AG04450 (cell line): ENCODE results near the gene TMEM175. TPM values are rescaled to one million over a fixed set of nuclear protein-coding genes. Genes with fewer than 3 reads are reported as not detected.

Source experiments
- CTCF ChIA-PET: fragments of 300-600, 350-600 bp; formaldehyde crosslinking; extraction: SDS; loops from one replicate; lab custom pipeline; 2022; ENCODE audit warnings: antibody characterized with exemption, inconsistent platforms; lab: Charles Lee
- POLR2A ChIA-PET: fragments of 350-600 bp; formaldehyde crosslinking; extraction: SDS; loops from one replicate; lab custom pipeline; 2021; ENCODE audit warnings: antibody characterized with exemption, inconsistent platforms; lab: Yijun Ruan, JAX
- DNase-seq: peaks from one replicate; pipeline ENCODE4 v3.0.0-alpha.2; 2011; ENCODE audit warnings: low read depth, low spot score
- H3K27ac ChIP-seq: one replicate; pipeline ENCODE4 v1.5.1; 2012; ENCODE audit warnings: low read depth, low read length, control low read depth
- H3K27me3 ChIP-seq: one replicate; pipeline ENCODE4 v1.6.0; 2012; ENCODE audit warnings: low read length; ENCODE audit not compliant: control insufficient read depth, insufficient read depth
- H3K4me3 ChIP-seq: 2 replicates; pipeline ENCODE4 v1.5.1; 2011; ENCODE audit warnings: mild to moderate bottlenecking, low read depth, low read length, control low read depth
- H3K9me3 ChIP-seq: 2 replicates; pipeline ENCODE4 v1.5.1; 2012; ENCODE audit warnings: low read length; ENCODE audit not compliant: control insufficient read depth, insufficient read depth
- CTCF ChIP-seq: IDR thresholded peaks from 2 replicates; pipeline ENCODE4 v1.5.1; 2011; ENCODE audit warnings: low read depth, low read length, control low read depth, inconsistent platforms
- polyA plus RNA-seq: library from polyadenylated mRNA; depleted of rRNA; stranded (reverse); fragments of >200 nt; gene quantifications from 2 replicates; pipeline ENCODE4 v1.2.3, GENCODE V29; 2011; rRNA removed

The TMEM175 gene
- polyA plus RNA-seq, 1 experiment, result 27.9 TPM

- peaks cover 12% of the 10 kb centered on the region for H3K9me3 ChIP-seq
- no peak for TF ChIP-seq CTCF
- CTCF ChIA-PET, result no interaction called here
- no peak overlapping the region for H3K27ac ChIP-seq
- POLR2A ChIA-PET, result no interaction called here
- no peak for DNase-seq
- no peak overlapping the region for H3K4me3 ChIP-seq
- peaks cover 74% of the 10 kb centered on the region for H3K27me3 ChIP-seq
Measured at GRCh38 chr4:1004557-1005485, 72.6 kb downstream of the TMEM175 start.

GRCh38 chr4:1006856-1007255 is 74.6 kb downstream of the TMEM175 start:
- Histone ChIP-seq H3K27me3 (peaks cover 55% of the 10 kb centered on the region), H3K27ac (no peak overlapping the region), H3K9me3 (peaks cover 12% of the 10 kb centered on the region), H3K4me3 (no peak overlapping the region)
- CTCF ChIA-PET, result no interaction called here
- POLR2A ChIA-PET, result no interaction called here
- no peak for DNase-seq
- no peak for TF ChIP-seq CTCF

Other genes starting within 250 kb of the TMEM175 start
- 0.11 TPM in 1 of 2 replicates, not detected in the other for gene SLC49A3, start 243.3 kb upstream of the TMEM175 start, polyA plus RNA-seq
- 37.2 and 44.2 TPM in 2 replicates for gene PCGF3, start 226.6 kb upstream of the TMEM175 start, polyA plus RNA-seq
- gene CPLX1, start 106.3 kb upstream of the TMEM175 start, polyA plus RNA-seq, result 0.11 TPM in 1 of 2 replicates, not detected in the other
- 17.0 and 21.5 TPM in 2 replicates for gene GAK, start 144 bp upstream of the TMEM175 start, polyA plus RNA-seq
- gene DGKQ, start 41.1 kb downstream of the TMEM175 start, polyA plus RNA-seq, result 4.5 and 6.0 TPM in 2 replicates
- 3.9 and 5.9 TPM in 2 replicates for gene IDUA, start 54.6 kb downstream of the TMEM175 start, polyA plus RNA-seq
- 0.05 and 0.06 TPM in 2 replicates for gene SLC26A1, start 60.9 kb downstream of the TMEM175 start, polyA plus RNA-seq
- gene FGFRL1, start 79.2 kb downstream of the TMEM175 start, polyA plus RNA-seq, result 11.2 and 22.3 TPM in 2 replicates
- 0.52 and 0.88 TPM in 2 replicates for gene RNF212, start 181.1 kb downstream of the TMEM175 start, polyA plus RNA-seq
- 132 and 190 TPM in 2 replicates for gene SPON2, start 240.1 kb downstream of the TMEM175 start, polyA plus RNA-seq